ENCODE measurements around the gene EMILIN3. TPM values are rescaled to one million over a fixed set of nuclear protein-coding genes. Genes with fewer than 3 reads are reported as not detected.

The EMILIN3 gene
- total RNA-seq, 1 experiment from 2014 or later = 5.9 TPM

DNA sequence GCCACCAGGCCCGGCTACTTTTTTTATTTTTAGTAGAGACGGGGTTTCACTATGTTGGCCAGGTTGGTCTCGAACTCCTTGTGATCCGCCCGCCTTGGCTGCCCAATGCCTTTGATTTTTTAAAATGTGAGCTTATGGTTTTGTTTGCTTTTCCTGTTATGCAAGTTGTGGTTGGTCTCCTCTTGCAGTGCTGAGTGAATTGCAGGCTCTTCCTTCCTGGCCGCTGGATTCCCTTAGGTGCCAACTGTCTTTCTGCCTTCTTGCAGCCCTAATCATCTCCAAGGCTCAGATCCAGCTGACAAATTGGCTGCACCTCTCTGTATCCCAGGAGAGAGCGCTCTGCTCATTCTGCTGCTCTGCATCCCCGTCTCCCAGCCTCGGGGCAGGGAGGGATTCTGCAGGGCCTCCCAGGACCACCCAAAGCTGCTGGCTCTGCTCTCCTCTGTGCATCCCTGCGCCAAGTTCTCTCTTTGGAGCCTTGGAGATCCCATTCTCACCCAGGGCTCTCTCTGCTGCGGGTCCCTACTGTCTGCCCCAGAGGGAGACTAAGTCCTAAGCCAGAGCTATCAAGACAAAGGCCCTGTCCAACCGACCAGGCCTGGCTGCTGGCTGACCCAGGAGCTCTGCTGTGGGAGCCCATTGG lies 14.1 kb upstream of the EMILIN3 start:
- Mint-ChIP-seq H3K4me3 (no peak overlapping the region), H3K4me1 (peaks cover 5 to 16% of the 10 kb centered on the region in 2 experiments), H3K36me3 (ENCODE audit: insufficient read depth in 1 of 3, low read depth in 3 of 3) (no peaks in the 10 kb centered on the region), H3K27ac (no peak overlapping the region), H3K9me3 (no peaks in the 10 kb centered on the region), H3K27me3 (ENCODE audit: low read depth) (peaks cover 10% of the 10 kb centered on the region)
- WGBS (ENCODE audit: extremely low coverage, insufficient read length, low lambda C conversion rate) = no CpG with 5 or more reads among the region's 12 CpGs
- Histone ChIP-seq H3K4ac (ENCODE audit: low read depth, low read length) (no peak overlapping the region), H3K27ac (ENCODE audit: insufficient read length, low read depth, low read length) (no peak overlapping the region), H2AK5ac (ENCODE audit: insufficient read length, low read length) (no peak overlapping the region), H2BK12ac (ENCODE audit: insufficient read length, low read depth, low read length) (no peak overlapping the region), H3K18ac (ENCODE audit: insufficient read length, low read depth, low read length) (no peak overlapping the region), H3K23ac (ENCODE audit: insufficient read length, low read depth, low read length) (no peak overlapping the region), H4K8ac (replicated peaks; ENCODE audit: insufficient read length, low read depth, low read length) (no peak overlapping the region), H3K79me2 (ENCODE audit: insufficient read depth, low read length) (no peaks in the 10 kb centered on the region), H3K56ac (ENCODE audit: insufficient read length, low read depth, low read length) (no peak overlapping the region), H3K9me3 (ENCODE audit: control insufficient read depth, low read depth, low read length) (no peaks in the 10 kb centered on the region), H4K5ac (ENCODE audit: insufficient read length, low read depth, low read length) (no peak overlapping the region), H3K27me3 (ENCODE audit: insufficient read depth, low read length) (no peaks in the 10 kb centered on the region), H3K79me1 (ENCODE audit: insufficient read depth, low read depth, low read length, poor library complexity, severe bottlenecking) (no peaks in the 10 kb centered on the region), H3K14ac (ENCODE audit: insufficient read depth, low read length) (no peak overlapping the region; the same call in 1 of the 2 replicates), H2BK15ac (ENCODE audit: low read depth, low read length) (no peak overlapping the region), H4K91ac (ENCODE audit: insufficient read length, low read depth, low read length) (no peak overlapping the region), H4K20me1 (ENCODE audit: control insufficient read depth, insufficient read depth, insufficient read length) (no peaks in the 10 kb centered on the region), H3K23me2 (ENCODE audit: insufficient read length, low read depth, low read length, poor library complexity, severe bottlenecking) (no peaks in the 10 kb centered on the region), H2BK120ac (ENCODE audit: low read depth, low read length, poor library complexity, severe bottlenecking) (no peak overlapping the region), H2AFZ (ENCODE audit: low read length) (no peak overlapping the region), H3K4me2 (ENCODE audit: insufficient read depth, insufficient read length, low read length) (no peak overlapping the region), H3K9ac (ENCODE audit: extremely low read depth, insufficient read length, low read length) (no peak overlapping the region), H3T11ph (ENCODE audit: low read length) (no peak overlapping the region), H3K4me1 (ENCODE audit: insufficient read depth, low read length) (no peaks in the 10 kb centered on the region), H2BK20ac (ENCODE audit: low read depth, low read length, poor library complexity, severe bottlenecking) (no peak overlapping the region), H2BK5ac (ENCODE audit: insufficient read length, low read length) (no peak overlapping the region)
- TF ChIP-seq, protein P1, sequence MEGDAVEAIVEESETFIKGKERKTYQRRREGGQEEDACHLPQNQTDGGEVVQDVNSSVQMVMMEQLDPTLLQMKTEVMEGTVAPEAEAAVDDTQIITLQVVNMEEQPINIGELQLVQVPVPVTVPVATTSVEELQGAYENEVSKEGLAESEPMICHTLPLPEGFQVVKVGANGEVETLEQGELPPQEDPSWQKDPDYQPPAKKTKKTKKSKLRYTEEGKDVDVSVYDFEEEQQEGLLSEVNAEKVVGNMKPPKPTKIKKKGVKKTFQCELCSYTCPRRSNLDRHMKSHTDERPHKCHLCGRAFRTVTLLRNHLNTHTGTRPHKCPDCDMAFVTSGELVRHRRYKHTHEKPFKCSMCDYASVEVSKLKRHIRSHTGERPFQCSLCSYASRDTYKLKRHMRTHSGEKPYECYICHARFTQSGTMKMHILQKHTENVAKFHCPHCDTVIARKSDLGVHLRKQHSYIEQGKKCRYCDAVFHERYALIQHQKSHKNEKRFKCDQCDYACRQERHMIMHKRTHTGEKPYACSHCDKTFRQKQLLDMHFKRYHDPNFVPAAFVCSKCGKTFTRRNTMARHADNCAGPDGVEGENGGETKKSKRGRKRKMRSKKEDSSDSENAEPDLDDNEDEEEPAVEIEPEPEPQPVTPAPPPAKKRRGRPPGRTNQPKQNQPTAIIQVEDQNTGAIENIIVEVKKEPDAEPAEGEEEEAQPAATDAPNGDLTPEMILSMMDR (conservative IDR thresholded peaks at IDR 0.05) = no peak
- no peak for DNase-seq
